Thyroid gland (tissue), 4 donors: Measurements from ENCODE around the gene GARNL3.

Source experiments
- CTCF ChIP-seq, 6 experiments: fragments of 200-600 bp in 3 of 6; fragments of 450-650 bp in 3 of 6; sonication (generic) in 3 of 6; IDR thresholded peaks; one replicate each; pipeline ENCODE4 v1.5.1; 2016 to 2019; ENCODE audit warnings: antibody characterized with exemption in 6 of 6, mild to moderate bottlenecking in 2 of 6, inconsistent platforms in 1 of 6, moderate library complexity in 1 of 6
- POLR2A ChIP-seq, 2 donors: fragments of 450-650 bp; IDR thresholded peaks; one replicate each; pipeline ENCODE4 v1.6.1; 2017; ENCODE audit warnings: antibody characterized with exemption in 2 of 2, mild to moderate bottlenecking in 2 of 2, moderate library complexity in 1 of 2

GRCh38 chr9:127264462-127265219 is at the start of gene GARNL3:
- no peak for TF ChIP-seq CTCF (IDR thresholded peaks at IDR 0.05)
- TF ChIP-seq POLR2A (IDR thresholded peaks at IDR 0.05) = no peak
